CD4-positive, alpha-beta T cell treated with Interleukin-6 for 4 hours (primary cell): ENCODE data around the gene PWWP3B.
"Not testable (repeated sequence)": the region's sequence is repeated elsewhere in the genome, so short reads cannot be mapped to it uniquely, and the experiment has no call there.

Experiments used
- DNase-seq: peaks from one replicate; pipeline ENCODE4 v3.0.0-alpha.2; 2020; ENCODE audit warnings: mixed read lengths

The PWWP3B gene

DNA sequence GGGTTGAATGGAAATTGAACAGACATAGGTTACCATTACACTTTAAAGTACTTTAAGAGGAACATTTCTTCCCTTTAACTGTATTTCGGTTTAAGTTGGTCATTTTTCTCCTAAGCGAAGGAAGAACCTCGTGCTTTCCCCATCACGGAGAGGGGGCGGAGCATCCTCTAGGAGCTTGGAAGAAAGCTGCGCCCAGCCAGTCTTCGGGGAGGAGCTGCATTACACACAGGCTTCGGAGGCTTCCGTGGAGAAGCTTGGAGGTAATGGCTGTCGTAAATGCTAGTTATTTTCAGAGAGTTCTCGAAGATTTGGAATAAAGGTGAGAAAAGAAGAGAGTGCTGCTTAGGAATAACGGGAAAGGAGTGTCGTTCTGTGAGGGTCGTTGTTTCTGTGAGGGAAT lies at the start of gene PWWP3B:
PWWP3B (plus strand) TSS at position 199 of the 400 bp plus-strand sequence. CDS start 37,128 bp downstream, outside the sequence.
- DNase-seq: no peak

GRCh38 chrX:106139048-106139447 lies 29.1 kb upstream of the PWWP3B start:
- DNase-seq: no peak

DNA sequence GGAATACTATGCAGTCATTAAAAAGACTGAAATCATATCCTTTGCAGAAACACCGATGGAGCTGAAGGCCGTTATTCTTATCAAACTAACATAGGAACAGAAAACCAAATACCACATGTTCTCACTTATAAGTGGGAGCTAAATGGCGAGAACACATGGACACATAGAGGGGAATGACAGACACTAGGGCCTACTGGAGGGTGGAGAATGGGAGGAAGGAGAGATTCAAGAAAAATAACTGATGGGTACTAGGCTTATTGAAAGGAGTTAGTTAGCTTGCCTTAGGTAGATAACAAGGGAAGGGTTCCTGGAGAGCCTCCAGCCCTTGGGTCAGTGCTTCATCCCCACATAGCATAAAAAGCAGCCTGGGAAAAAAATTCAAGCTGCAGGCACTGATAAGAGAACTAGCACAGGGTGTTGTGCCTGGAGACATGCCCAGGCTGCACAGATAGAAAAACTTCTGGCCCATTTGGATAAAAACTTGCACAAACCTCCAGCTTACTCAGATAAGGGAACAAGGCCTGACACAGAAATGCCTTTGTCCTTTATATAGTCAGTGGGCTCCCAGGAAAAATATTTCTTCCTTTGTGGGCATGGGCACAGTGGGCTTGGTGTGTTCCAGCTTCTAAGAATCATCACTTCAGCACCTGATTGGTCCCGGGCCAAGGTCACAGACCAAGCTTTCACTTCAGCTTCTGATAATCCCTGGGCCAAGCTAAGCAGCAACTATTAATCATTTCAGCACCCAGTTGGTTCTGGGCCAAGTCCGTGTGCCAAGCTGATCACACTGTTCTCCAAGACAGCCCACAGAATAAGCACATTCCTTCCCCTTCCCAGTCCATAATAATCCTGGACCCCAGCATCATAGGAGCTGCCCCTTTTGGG lies 23.1 kb upstream of the PWWP3B start:
- no peak for DNase-seq

- DNase-seq: no peak
Observed at GRCh38 chrX:106150701-106151100, 17.4 kb upstream of the PWWP3B start.

GRCh38 chrX:106159861-106160282 lies 8.2 kb upstream of the PWWP3B start:
- DNase-seq: no peak

- no peak for DNase-seq
Observed at GRCh38 chrX:106170318-106170717, 2.2 kb downstream of the PWWP3B start.

DNA sequence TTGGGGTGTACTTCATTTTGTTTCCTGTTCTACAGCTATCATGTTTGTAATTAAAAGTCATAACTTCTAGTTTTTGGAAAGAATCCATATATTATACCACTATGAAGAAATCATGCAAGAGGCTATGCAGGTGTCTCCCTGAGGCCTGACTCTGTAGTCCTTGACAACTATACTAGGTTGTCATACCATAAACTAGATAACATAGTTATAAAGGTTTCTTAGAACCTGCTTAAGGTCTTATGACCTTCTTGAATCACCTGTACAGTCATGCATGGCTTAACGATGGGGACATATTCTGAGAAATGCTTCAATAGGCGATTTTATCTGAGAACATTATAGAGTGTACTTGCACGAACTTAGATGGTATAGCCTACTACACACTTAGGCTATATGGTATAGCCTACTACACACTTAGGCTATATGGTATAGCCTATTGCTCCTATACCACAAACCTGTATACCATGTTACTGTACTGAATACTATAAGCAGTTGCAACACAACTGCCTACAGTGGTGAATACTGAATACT lies 3.3 kb downstream of the PWWP3B start:
- no peak for DNase-seq

- DNase-seq: no peak
Observed at GRCh38 chrX:106177106-106177981, 9.2 kb downstream of the PWWP3B start.

DNA sequence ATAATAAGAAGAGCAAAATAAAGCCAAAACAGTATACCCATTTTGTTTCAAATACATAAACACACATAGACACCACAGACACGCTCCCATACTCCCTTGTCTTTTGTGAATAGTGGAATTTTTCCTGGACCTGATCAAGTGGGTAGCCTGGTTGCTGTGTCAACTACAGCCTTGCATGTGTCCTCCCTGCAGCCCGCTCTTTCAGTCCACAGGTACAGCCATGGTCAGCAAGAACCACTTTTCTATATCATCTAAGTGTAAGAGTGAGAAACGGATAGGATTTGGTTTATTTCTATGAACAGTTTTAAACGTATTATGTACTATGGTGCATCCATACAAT lies 9.8 kb downstream of the PWWP3B start:
- DNase-seq: no peak

GRCh38 chrX:106178826-106179225 lies 10.7 kb downstream of the PWWP3B start:
- no peak for DNase-seq

- not testable (repeated sequence) for DNase-seq
Observed at GRCh38 chrX:106183685-106184084, 15.6 kb downstream of the PWWP3B start.

GRCh38 chrX:106201502-106202178 lies 33.5 kb downstream of the PWWP3B start:
- DNase-seq: no peak

DNA sequence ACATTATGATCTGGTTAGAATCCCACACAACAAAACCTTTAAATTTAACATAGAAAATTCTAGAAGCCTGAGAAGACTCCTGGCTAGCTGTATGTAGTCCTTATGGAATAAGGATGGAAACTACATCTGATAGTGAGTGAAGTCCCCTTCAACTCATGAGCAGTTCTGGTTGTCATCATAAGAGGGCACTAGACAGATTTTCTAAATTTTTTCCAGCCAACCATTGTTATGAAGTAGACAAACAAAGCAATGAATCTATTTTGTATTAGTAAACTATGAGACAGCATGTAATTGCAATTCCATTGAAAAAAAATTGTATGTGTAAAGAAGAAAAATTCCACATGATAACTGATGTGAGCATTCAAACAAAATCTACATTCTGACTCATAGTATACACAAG lies 35.2 kb downstream of the PWWP3B start:
- DNase-seq: no peak

GRCh38 chrX:106208154-106208553 lies 40.0 kb downstream of the PWWP3B start:
- no peak for DNase-seq
